GM18508 (cell line): ENCODE results near the gene FARS2.

Experiments
- ATAC-seq: cut with Tn5 transposase; IDR thresholded peaks from one replicate; pipeline ENCODE4 v1.9.1; 2021; ENCODE audit warnings: moderate number of reproducible peaks; ENCODE audit not compliant: insufficient read depth, unreplicated experiment

Gene FARS2

GRCh38 chr6:5248302-5249098, 12.8 kb upstream of the FARS2 start:
- ATAC-seq = no peak

GRCh38 chr6:5249451-5250122, 11.7 kb upstream of the FARS2 start:
- no peak for ATAC-seq

DNA sequence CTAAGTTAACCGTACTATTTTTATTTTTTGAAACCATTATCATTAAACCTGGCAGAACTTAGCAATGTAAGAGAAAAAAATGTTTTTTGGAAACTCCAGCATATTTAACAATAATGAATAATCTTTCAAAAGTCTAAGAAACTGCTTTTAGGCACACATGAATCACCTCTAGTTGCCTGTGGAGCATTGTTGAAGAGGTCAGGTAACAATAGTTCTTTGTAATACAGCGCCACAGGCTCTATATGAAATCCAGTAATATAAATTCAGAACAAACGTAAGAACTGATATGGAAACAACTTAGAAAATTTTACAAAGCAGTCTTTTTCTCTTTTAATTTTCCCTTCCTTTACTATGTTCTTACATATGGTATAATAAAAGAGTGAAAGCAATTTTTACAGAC, 10.9 kb upstream of the FARS2 start:
- ATAC-seq = no peak

- no peak for ATAC-seq
These were observed 10.4 kb upstream of the FARS2 start for GRCh38 chr6:5250911-5251310.

DNA sequence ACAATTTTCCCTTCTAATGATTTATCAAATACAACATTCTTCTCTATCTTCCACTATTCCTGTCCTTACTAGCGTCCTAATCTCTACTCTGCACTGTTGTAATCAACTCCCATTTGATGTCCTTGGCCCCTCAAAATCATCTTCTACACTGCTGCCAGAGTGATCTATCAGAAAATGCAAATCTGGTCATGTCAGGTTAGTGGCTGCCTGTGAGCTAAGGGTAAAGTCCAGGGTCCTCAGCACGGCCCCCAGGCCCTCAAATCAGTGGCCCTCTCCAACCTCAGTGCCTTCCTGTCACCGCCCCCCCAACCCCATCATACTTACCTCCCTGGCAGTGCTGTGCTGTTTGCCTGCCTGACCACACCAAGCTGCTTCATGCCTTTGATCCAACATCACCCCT, 4.4 kb upstream of the FARS2 start:
- no peak for ATAC-seq

DNA sequence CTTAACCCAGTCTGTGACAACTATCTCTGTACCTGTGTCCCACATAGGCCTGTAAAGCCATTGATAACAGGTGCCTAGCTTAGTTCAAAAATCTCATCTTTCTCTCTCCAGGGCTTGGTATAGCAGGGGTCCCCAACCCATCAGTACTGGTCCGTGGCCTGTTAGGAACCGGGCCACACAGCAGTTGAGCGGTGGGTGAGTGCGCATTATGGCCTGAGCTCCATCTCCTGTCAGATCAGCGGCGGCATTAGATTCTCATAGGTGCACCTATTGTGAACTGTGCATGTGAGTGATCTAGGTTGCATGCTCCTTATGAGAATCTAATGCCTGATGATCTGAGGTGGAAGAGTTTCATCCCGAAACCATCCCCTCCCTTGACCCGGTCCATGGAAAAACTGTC, 3.9 kb upstream of the FARS2 start:
- ATAC-seq = no peak

DNA sequence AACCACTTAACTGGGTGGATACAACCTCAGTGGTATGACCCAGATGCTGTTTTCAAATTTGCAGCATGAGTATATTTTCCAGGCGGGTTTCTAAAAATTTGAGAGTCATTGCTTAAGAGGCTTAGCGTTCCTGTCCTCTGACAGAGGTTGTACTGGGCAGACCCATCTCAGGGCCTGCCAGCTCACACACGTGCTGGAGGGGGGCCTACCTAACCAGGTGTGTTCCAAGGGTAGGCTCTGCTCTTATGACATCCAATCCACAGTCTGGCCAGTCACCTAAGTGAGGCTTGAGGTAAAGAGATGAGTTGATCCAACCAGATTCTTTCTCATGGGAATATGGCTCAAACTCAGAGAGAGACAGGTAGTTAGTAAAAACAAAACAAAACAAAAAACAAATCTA, 1.9 kb upstream of the FARS2 start:
- ATAC-seq = no peak

DNA sequence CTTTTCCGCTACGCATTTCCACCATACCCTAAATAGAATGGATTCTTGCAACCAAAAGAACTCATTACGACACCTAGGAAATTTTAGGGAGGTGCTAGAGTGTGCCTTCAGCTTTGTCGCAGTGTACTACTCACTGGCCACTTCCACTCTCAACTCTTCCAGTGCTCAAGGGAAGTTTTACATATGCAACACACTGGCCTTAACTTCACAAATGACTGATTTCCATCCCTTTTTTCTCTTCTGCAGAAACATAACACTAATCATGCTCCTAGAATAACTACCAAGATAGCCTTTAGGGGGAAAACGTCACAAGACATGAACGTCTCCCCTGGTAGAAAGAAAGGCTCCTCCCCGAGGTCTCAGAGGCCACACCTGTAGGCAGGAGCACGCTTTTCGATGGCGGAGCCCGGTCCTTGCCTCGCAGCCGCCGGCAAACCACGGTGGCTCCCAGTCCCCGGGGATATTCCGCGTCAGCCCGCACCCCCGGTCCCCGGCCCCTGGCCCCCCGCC, 1.1 kb upstream of the FARS2 start:
- peak; percentile 43 for ATAC-seq

DNA sequence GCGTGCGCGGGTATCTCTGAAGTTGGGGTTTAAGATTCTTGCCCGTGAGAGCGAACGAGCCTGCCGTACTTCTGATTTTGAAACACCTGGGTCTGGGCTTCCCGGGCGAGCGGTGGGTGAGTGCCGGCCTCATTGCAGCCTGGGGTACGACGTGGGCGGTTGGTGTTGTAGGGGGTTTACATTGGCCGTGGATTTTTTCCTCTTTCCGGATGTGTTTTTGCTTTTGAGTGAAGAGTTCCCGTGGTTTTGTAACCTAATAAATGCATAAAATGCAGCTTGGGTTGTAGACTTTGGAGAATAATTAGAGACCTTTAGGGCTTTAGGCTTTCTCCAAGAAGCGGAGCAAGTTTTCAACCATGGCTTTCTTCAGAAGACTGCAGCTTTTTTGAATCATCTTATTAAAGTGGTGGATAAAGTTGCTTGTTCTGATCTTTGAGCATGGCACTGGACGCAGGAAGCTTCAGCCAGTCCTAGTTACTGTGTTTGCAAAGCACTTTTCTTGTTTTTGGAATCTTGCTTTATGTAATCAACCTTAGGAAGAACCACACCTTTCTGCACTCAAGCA, 314 bp downstream of the FARS2 start:
- ATAC-seq = no peak

- no peak for ATAC-seq
These were observed 5.1 kb downstream of the FARS2 start for GRCh38 chr6:5266423-5266822.

- no peak for ATAC-seq
These were observed 8.9 kb downstream of the FARS2 start for GRCh38 chr6:5270093-5270680.

- no peak for ATAC-seq
These were observed 10.6 kb downstream of the FARS2 start for GRCh38 chr6:5271926-5272325.

GRCh38 chr6:5274231-5274630, 12.9 kb downstream of the FARS2 start:
- no peak for ATAC-seq

DNA sequence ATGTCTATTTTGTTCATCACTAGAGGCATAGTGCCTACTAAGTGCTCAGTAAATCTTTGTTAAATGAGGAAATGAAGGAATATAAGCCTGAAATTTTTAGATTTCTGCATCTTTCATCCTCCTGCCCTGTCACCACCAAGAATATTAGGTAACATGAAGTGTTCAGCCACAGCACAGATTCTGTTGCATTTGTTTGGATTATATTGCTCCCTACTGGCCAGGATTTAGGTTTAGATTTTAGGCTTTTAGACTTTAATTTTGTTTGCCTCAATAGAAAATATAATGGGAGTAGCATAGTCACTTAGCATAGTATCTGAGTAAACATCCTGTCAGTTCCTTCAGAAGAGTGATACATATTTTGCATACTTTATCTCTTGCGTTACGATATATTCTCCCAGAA, 14.2 kb downstream of the FARS2 start:
- no peak for ATAC-seq

DNA sequence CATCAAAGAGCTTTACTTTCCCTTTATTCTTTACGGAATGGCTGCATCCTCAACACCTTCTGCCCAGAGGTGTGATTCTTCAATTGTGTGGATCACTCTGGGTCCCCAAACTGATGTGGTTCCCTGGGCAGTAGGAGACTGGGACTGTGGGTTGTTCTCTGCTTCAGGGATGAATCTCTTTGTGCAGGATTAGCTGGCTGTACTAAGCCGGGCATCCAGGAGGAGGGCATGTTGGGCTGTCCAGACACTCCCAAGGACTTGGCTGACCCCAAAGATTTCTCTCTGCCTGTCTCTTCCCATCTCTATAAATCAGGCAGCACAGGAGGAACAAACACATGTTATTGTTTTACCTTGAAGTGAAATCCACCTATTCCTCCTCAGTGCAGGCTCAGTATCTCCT, 15.3 kb downstream of the FARS2 start:
- no peak for ATAC-seq

- no peak for ATAC-seq
These were observed 16.3 kb downstream of the FARS2 start for GRCh38 chr6:5277589-5277988.

GRCh38 chr6:5278047-5278446, 16.7 kb downstream of the FARS2 start:
- ATAC-seq = no peak

GRCh38 chr6:5278565-5279120, 17.3 kb downstream of the FARS2 start:
- no peak for ATAC-seq

GRCh38 chr6:5279891-5280338, 18.6 kb downstream of the FARS2 start:
- no peak for ATAC-seq

- no peak for ATAC-seq
These were observed 19.6 kb downstream of the FARS2 start for GRCh38 chr6:5280920-5281319.

- ATAC-seq = no peak
These were observed 20.9 kb downstream of the FARS2 start for GRCh38 chr6:5282191-5282623.
